Panc1 (cell line): ENCODE results near the gene COPS8. TPM values are rescaled to one million over a fixed set of nuclear protein-coding genes. Genes with fewer than 3 reads are reported as not detected.

Experiments used
- ATAC-seq: fragments of 200-7000 bp; cut with Tn5 transposase; 2 replicates; pipeline ENCODE4 v1.9.1; 2020; ENCODE audit warnings: mild to moderate bottlenecking, moderate library complexity
- BruUV-seq: library from RNA; stranded (reverse); fragments of 400-500 nt; replicated peaks from 2 replicates; lab custom pipeline; 2021; lab: Mats Ljungman, UMichigan
- CTCF ChIA-PET: fragments of 300-600 bp; sonication (Branson Sonifier 250); formaldehyde crosslinking; loops from one replicate; lab custom pipeline; 2022; ENCODE audit warnings: antibody characterized with exemption; lab: Charles Lee
- POLR2A ChIA-PET: fragments of 300-600 bp; sonication (Branson Sonifier 250); formaldehyde crosslinking; loops from one replicate; lab custom pipeline; 2022; ENCODE audit warnings: antibody characterized with exemption; lab: Charles Lee
- DNase-seq: peaks from one replicate; pipeline ENCODE4 v3.0.0-alpha.2; 2010; ENCODE audit warnings: low read depth, low spot score
- H3K27ac ChIP-seq: 2 replicates; pipeline ENCODE4 v1.5.1; 2011; ENCODE audit warnings: mild to moderate bottlenecking, low read length, inconsistent platforms
- H3K27me3 ChIP-seq: fragments of 200-500 bp; sonication (Bioruptor generic); 2 replicates; pipeline ENCODE4 v1.6.0; 2014; ENCODE audit warnings: low read length, inconsistent platforms; ENCODE audit not compliant: control insufficient read depth, insufficient read depth
- H3K36me3 ChIP-seq: fragments of 200-500 bp; sonication (Bioruptor generic); 2 replicates; pipeline ENCODE4 v1.5.1; 2014; ENCODE audit warnings: inconsistent platforms, mild to moderate bottlenecking, low read length, moderate library complexity; ENCODE audit not compliant: control insufficient read depth, insufficient read depth
- H3K4me1 ChIP-seq: 2 replicates; pipeline ENCODE4 v1.5.1; 2011; ENCODE audit warnings: inconsistent platforms, mild to moderate bottlenecking, low read length, moderate library complexity; ENCODE audit not compliant: control insufficient read depth, insufficient read depth
- H3K4me3 ChIP-seq, 2 experiments: 2 replicates each; pipeline ENCODE4 v1.5.1; 2011 to 2012; ENCODE audit warnings: low read depth in 2 of 2, low read length in 2 of 2, mild to moderate bottlenecking in 2 of 2, inconsistent platforms in 1 of 2, moderate library complexity in 1 of 2
- H3K9me3 ChIP-seq: fragments of 200-500 bp; sonication (Bioruptor generic); 2 replicates; pipeline ENCODE4 v1.5.1; 2014; ENCODE audit warnings: low read depth, mild to moderate bottlenecking, inconsistent platforms, low read length, moderate library complexity; ENCODE audit not compliant: control insufficient read depth, insufficient read depth
- POLR2AphosphoS5 ChIP-seq: IDR thresholded peaks from 2 replicates; pipeline ENCODE4 v1.6.1; 2012; ENCODE audit warnings: mild to moderate bottlenecking, low read depth, low read length, moderate library complexity
- REST ChIP-seq, 2 experiments: IDR thresholded peaks; 2 replicates each; pipeline ENCODE4 v1.6.1; 2011 to 2012; ENCODE audit warnings: low read depth in 2 of 2, control low read depth in 1 of 2, low read length in 1 of 2, mild to moderate bottlenecking in 1 of 2, moderate library complexity in 1 of 2; ENCODE audit not compliant: insufficient read depth in 1 of 2
- SIN3A ChIP-seq: IDR thresholded peaks from 2 replicates; pipeline ENCODE4 v1.6.1; 2012; ENCODE audit warnings: low read depth, mild to moderate bottlenecking, low read length, moderate library complexity, borderline replicate concordance; ENCODE audit not compliant: insufficient read depth
- TCF7L2 ChIP-seq: IDR thresholded peaks from 2 replicates; pipeline ENCODE4 v1.6.1; 2011; ENCODE audit warnings: mild to moderate bottlenecking, low read depth, low read length, inconsistent platforms
- in situ Hi-C: cut with HindIII; loops from 2 replicates; pipeline ENCODE4 v1.10.0; 2016; ENCODE audit warnings: low sequenced_read_pairs, low pct_unique_long_range_greater_than_20kb
- intact Hi-C: fragments of 100-400 bp; cut with micrococcal nuclease; formaldehyde crosslinking; loops from one replicate; pipeline ENCODE4 v1.10.0; 2022; ENCODE audit not compliant: unreplicated experiment
- total RNA-seq: library from RNA; stranded (reverse); gene quantifications from one replicate; pipeline ENCODE4 v1.2.1, GENCODE V29; 2021; ENCODE audit not compliant: unreplicated experiment
- TF ChIP-seq, protein P1 (sequence below): fragments of 450-650 bp; IDR thresholded peaks from 2 replicates; pipeline ENCODE4 v1.5.1; 2017; ENCODE audit warnings: mild to moderate bottlenecking

Gene COPS8
- total RNA-seq, 1 experiment from 2014 or later = 57.9 TPM

GRCh38 chr2:237097326-237097910, 11.7 kb downstream of the COPS8 start:
- H3K9me3 ChIP-seq = no peaks in the 10 kb centered on the region
- no peaks in the 10 kb centered on the region for H3K27me3 ChIP-seq
- DNase-seq (no peak), ATAC-seq (no peak)
- ChIA-PET POLR2A (interaction anchor here (0.7 kb wide), 1 partner anchor 690 kb away, joined by 13 read pairs; no protein-coding TSS in a partner anchor), CTCF (no interaction called here)
- H3K27ac ChIP-seq = no peak overlapping the region
- TF ChIP-seq TCF7L2 = no peak
- TF ChIP-seq POLR2AphosphoS5 = no peak
- TF ChIP-seq REST (IDR thresholded peaks at IDR 0.05; ENCODE audit: insufficient read depth in 1 of 2, low read depth in 2 of 2, low read length in 1 of 2) = no peak
- TF ChIP-seq, protein P1, sequence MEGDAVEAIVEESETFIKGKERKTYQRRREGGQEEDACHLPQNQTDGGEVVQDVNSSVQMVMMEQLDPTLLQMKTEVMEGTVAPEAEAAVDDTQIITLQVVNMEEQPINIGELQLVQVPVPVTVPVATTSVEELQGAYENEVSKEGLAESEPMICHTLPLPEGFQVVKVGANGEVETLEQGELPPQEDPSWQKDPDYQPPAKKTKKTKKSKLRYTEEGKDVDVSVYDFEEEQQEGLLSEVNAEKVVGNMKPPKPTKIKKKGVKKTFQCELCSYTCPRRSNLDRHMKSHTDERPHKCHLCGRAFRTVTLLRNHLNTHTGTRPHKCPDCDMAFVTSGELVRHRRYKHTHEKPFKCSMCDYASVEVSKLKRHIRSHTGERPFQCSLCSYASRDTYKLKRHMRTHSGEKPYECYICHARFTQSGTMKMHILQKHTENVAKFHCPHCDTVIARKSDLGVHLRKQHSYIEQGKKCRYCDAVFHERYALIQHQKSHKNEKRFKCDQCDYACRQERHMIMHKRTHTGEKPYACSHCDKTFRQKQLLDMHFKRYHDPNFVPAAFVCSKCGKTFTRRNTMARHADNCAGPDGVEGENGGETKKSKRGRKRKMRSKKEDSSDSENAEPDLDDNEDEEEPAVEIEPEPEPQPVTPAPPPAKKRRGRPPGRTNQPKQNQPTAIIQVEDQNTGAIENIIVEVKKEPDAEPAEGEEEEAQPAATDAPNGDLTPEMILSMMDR = no peak
- no peak for TF ChIP-seq SIN3A
- H3K4me1 ChIP-seq = peaks cover 12% of the 10 kb centered on the region
- intact Hi-C loops = no loop called here
- no TSS peak for BruUV-seq
- no peak overlapping the region for H3K4me3 ChIP-seq
- in situ Hi-C loops = no loop called here
- H3K36me3 ChIP-seq = peaks cover 37% of the 10 kb centered on the region

DNA sequence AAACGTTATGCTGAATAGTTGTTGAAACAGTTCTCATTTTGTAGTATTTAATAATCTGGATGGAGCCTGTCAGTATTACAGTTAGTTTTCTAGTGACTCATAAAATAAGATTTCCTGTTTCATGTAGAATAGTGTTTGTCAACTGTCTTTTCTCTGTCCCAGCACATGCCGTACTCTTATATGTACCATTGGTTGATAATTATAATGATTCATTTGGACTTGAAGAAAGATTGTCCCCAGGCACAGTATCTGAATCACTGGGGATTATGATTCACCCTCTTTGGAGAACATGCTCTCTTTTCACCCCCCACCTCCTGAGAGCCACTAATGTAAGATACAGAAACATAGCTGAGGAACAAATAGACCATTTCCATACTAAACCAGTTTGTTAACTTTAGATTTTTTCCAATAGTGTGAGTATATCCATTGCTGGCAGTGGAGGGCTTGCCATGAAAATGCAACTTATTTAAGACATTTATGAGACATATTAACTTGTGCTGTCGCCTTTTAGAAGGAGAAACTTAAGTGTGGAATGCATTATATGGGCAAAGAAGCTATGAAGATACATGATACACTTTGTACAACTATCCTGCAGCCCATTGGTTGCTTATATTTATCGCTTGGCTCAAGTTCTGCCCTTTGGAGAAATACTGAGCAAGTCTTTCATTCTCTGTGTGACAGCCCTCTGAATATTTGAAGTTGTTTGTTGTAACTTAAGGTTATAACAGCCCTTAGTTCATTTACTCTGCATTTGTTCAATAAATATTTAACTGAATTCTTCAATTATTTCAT, 12.4 kb downstream of the COPS8 start:
- DNase-seq (peak; percentile 48), ATAC-seq (peak; percentile 80)
- no peaks in the 10 kb centered on the region for H3K27me3 ChIP-seq
- CTCF ChIA-PET = interaction anchor here (0.7 kb wide), 1 partner anchor 474 kb away, joined by 3 read pairs; no protein-coding TSS in a partner anchor
- in situ Hi-C loops = no loop called here
- intact Hi-C loops = no loop called here
- no peak overlapping the region for H3K4me3 ChIP-seq
- H3K9me3 ChIP-seq = no peaks in the 10 kb centered on the region
- POLR2A ChIA-PET = no interaction called here
- H3K4me1 ChIP-seq = peaks cover 5% of the 10 kb centered on the region
- H3K27ac ChIP-seq = no peak overlapping the region
- peaks cover 37% of the 10 kb centered on the region for H3K36me3 ChIP-seq
- BruUV-seq = no TSS peak
- TF ChIP-seq TCF7L2 = no peak
- TF ChIP-seq, protein P1 = no peak
- no peak for TF ChIP-seq POLR2AphosphoS5
- no peak for TF ChIP-seq REST (IDR thresholded peaks at IDR 0.05; ENCODE audit: insufficient read depth in 1 of 2, low read depth in 2 of 2, low read length in 1 of 2)
- TF ChIP-seq SIN3A = no peak
